HG03571 (cell line): ENCODE measurements around the gene BMP6.

Experiments used
- ATAC-seq: cut with Tn5 transposase; IDR thresholded peaks from one replicate; pipeline ENCODE4 v1.9.1; 2021; ENCODE audit not compliant: unreplicated experiment

BMP6 gene

GRCh38 chr6:7747016-7747415 is 21.1 kb downstream of the BMP6 start:
- no peak for ATAC-seq

DNA sequence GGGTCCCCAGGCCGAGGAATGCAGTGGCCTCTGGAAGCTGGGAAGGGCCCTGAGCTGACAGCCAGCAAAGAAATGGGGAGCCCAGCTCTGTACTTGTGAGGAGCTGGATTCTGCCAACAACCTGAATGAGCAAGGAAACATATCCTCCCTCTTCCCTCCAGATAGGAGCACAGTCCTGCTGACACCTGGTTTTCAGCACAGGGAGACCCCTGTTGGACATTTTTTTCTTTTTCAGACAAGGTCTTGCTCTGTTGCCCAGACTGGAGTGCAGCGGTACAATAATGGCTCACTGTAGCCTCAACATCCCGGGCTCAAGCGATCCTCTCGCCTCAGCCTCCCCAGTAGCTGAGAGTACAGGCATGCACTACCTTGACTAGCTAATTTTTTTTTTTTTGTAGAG is 21.5 kb downstream of the BMP6 start:
- ATAC-seq, result no peak

DNA sequence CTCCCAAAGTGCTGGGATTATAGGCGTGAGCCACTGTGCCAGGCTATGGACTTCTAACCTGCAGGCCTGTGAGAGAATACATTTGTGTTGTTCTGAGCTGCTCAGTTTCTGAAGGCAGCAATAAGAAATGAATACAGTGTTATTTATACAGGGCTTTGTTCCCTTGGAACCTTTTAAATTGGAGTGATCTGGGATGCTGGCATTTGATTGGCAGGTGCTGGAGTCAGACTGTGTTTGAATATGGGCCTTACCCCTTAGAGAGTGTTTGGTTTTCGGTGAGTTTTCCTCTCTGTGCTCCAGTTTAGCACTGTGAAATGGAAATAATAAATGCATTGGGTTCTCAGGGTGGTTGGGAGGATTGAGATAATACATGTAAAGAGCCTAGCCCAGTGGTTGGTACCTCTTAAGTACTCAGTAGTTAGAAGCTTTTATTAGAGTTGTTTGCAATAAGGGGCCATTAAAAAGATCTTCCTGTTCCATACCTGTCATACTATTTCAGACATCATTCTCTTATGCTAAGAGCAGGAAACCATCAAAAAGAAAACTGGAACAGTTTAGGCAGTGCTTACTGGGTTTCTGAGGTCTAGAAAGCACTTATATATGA is 22.1 kb downstream of the BMP6 start:
- no peak for ATAC-seq

DNA sequence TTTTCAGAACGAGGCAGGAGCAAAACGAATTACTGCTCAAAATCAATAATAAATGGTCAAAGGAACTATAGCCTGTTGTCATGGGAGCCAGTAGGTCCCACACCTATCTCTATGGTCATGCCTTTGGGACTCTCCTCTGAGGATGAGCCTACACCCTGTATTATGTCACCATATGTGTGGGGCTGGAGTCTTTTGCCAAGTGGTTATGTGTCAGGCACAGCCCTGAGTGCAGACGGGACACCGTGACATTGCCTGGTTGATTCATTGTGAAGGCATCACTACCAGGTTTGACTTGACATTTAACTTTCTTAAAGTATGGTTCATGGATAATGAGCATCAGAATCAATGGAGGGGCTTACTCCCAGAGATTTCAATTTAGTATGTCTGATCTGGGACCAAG is 23.6 kb downstream of the BMP6 start:
- no peak for ATAC-seq

DNA sequence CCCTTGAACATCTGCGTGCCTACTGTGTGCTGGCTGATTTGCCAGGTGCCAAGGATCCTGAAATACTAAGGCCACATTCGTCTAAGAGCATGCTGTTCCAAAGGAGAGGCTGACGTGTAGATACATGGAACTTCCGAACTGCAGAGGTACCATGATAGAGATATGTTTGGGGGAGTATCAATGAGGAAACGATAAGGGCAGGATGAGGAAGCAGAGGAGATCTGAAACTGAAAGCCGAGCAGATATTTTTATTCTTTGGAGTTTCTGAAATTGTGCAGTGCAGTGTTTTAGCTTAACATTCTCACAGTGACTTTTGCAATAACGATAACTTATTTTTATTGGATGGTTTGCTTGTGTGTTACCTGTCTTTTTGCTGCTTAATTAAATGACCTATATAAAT is 24.3 kb downstream of the BMP6 start:
- ATAC-seq, result no peak

DNA sequence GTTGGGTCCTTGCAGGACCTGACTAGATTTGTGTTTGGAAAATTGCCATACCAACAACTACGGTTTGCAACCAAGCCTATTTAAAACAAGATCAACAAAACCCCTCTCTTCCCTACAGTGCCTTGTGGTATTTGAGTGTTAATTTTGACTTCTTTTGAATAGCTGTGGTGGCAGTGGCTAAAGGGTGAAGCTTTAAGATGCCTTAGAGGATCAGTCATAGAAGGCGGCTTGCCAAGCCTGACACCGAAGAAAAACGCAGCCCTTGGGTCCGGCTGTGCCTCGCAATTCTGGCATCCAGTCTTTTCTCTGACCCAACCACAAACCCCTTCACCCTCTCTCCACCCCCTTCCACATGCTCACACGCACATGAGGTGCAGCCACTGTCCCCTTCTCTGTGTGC is 32.6 kb downstream of the BMP6 start:
- no peak for ATAC-seq

DNA sequence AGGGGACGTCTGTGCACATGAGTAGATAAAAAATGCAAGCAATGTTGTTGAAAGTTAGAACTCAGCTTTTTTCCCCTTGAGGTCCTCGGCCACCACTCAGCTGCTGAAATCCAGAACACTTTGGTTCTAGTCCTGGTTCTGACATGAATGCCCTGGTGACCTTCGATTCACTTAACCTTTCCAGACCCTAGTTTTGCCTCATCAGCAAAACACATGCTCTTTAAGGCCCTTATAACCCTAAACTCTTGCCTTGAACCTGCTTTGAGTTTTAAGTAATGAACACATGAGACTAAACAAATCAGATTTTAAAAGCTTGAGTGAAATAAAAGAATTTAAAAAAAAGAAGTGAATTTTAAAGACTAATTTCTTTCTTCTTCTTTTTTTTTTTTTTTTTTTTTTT is 33.4 kb downstream of the BMP6 start:
- ATAC-seq, result no peak

- ATAC-seq, result no peak
Measured at GRCh38 chr6:7761051-7761450, 35.2 kb downstream of the BMP6 start.

GRCh38 chr6:7762760-7763159 is 36.9 kb downstream of the BMP6 start:
- no peak for ATAC-seq

DNA sequence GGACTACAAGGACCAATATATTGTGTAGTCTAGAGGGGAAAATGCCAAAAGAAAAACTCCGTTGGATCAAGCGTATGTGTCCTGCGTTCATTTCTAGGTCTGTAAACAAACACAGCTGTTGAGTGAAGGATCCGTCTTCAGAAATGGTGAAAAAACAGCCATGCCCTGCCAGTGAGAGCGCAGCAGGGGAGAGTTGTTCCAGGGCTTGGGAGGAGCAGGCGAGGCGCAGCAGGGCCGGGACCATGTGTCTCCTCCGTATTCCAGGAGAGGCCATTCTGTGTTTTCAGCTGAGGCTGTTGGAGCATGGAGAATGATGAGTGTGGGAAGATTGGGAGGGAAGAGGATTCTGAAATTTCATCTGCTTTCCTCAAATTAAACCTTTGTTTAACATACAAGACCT is 38.0 kb downstream of the BMP6 start:
- no peak for ATAC-seq

DNA sequence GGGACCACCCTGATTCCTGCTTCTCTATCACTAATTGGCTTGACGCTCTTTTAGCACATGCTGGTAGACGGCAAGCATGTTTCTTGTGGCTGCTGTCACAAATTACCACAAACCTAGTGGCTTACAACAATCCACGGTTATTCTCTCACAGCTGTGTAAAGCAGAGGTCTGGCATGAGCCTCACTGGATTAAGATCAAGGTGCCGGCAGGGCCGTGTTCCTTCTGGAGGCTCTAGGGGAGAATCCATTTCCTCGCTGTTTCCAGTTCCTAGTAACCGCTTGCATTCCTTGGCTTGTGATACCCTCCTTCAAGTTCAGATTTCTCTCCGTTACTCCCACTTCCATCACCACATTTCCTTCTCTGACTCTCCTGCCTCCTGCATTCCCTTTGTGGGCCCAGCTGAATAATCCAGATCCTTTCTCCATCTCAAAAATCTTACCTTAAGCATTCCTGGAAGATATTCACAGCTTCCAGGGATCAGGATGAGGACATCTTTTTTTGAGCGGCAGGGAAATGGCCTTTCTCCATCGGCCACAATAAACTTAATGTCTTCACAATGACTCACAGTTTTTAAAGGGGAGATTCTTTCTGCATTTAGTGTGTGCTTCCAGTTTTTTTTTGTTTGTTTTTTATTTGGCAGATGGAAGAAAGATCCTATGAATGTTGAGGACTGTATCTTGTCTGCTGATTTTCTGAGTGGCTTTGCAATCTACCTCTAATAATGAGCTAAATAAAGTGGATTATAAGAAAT is 39.9 kb downstream of the BMP6 start:
- ATAC-seq, result no peak

DNA sequence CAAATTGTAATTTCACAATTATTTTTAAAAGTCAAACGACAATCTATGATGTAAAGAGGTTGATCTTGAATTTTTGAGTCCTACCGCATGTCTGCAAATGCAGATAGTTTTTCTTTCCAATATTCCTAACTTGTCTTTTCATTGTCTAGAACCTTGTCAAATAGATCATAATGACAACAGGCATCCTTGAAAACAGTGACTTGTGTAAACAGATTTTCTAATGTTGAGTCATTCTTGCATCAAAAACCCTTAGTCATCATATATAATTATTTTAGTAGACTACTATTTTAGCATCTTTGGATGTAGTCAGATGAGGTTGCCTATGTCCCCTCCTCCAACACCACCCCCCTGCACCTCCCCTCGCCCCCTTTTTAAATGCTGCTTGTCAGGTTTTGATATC is 43.8 kb downstream of the BMP6 start:
- ATAC-seq, result no peak

- ATAC-seq, result no peak
Measured at GRCh38 chr6:7770111-7770510, 44.2 kb downstream of the BMP6 start.

GRCh38 chr6:7770601-7771000 is 44.7 kb downstream of the BMP6 start:
- ATAC-seq, result no peak

- ATAC-seq, result no peak
Measured at GRCh38 chr6:7773322-7773721, 47.4 kb downstream of the BMP6 start.

GRCh38 chr6:7773914-7774313 is 48.0 kb downstream of the BMP6 start:
- ATAC-seq, result no peak

DNA sequence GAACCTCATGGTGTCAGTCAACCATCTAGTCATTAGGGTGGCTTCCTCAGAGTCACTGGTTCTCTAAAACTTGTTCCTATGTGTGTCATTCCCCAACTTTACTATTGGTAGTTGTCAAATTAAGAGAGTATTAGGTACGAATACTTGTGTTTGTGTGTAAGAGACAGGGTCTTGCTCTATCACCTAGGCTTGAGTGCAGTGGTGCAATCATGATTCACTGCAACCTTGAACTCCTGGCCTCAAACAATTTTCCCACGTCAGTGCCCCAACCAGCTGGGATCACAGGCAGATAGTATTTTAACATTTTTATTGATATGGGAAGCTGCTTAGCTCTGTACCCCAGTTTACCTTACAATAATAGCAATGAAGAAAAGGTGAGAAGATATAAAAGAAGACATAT is 50.6 kb downstream of the BMP6 start:
- ATAC-seq, result no peak

DNA sequence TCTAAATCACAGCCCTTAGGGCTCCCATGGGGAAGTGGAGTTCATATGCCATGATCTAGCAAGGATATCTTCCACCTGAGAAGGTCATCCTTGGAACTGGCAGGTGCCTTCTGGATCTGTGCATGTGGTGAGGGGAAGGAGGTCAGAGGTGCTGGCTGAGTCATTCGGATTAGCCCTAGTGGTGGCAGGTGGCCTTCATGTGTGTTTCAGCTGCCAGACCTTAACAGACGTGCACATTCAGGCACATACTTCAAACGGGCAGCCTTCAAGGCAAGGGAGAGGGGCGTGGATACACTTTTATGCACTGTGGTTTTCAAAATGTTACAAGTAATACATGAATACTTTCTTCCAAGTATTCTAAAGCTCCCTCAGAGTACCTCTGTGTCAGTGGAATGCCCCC is 51.2 kb downstream of the BMP6 start:
- no peak for ATAC-seq

- ATAC-seq, result no peak
Measured at GRCh38 chr6:7781240-7781639, 55.3 kb downstream of the BMP6 start.

- ATAC-seq, result no peak
Measured at GRCh38 chr6:7784248-7784647, 58.3 kb downstream of the BMP6 start.

DNA sequence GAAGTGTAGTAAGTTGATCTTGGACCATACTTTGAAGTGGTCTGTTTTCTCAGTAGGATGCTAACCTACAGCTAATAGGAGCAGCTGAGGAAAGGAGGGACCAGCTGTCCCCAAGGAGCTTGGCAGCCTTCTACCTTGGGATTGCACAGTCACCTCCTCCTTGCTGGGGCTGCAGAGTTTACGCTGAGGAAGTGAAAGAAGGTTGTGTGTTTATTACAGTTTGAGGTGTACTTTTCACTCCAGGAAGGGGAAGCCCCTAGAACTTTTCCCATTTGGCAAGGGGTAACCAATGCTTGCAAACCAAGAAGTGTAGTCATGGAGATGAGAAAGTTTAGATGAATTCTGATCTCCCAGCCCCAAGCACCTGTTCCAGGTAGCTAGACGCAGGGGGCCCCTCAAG is 58.8 kb downstream of the BMP6 start:
- ATAC-seq, result no peak

GRCh38 chr6:7785243-7786035 is 59.5 kb downstream of the BMP6 start:
- no peak for ATAC-seq
